ENCODE measurements around the gene SLC25A36. TPM values are rescaled to one million over a fixed set of nuclear protein-coding genes. Genes with fewer than 3 reads are reported as not detected.
A peak's percentile ranks its signal among the peaks of the same experiment; 100 is the strongest.

The SLC25A36 gene
- polyA plus RNA-seq, 1 of the 3 experiments (the other 2 are of a cell fraction): 23.3 TPM

- no peaks in the 10 kb centered on the region for H3K36me3 ChIP-seq (replicated peaks in 1 of 2; ENCODE audit: control insufficient read depth in 1 of 2, insufficient read depth in 2 of 2, low read length in 1 of 2)
- no peaks in the 10 kb centered on the region for H3K79me2 ChIP-seq (ENCODE audit: insufficient read depth)
- H3K4me1 ChIP-seq (ENCODE audit: control insufficient read depth in 1 of 2, insufficient read depth in 2 of 2, low read depth in 1 of 2, low read length in 1 of 2): no peaks in the 10 kb centered on the region; a peak in 1 of 4 replicates
- no peaks in the 10 kb centered on the region for H3K9me2 ChIP-seq
- no peak overlapping the region for H3K4me3 ChIP-seq (ENCODE audit: low read depth in 2 of 2, low read length in 1 of 2)
- no peak overlapping the region for H2AFZ ChIP-seq (ENCODE audit: low read depth)
- POLR2A ChIA-PET: no interaction called here
- H3K9me3 ChIP-seq: no peaks in the 10 kb centered on the region
- no peak for DNase-seq
- 21% methylated on average over 4 of the region's 4 CpGs for WGBS (ENCODE audit: low lambda C conversion rate)
- H3F3A ChIP-seq (replicated peaks; ENCODE audit: insufficient read depth): no peaks in the 10 kb centered on the region
- CTCF ChIA-PET: interaction anchor here (1.3 kb wide), 1 partner anchor 28 kb away, joined by 3 read pairs; no protein-coding TSS in a partner anchor
- H4K20me1 ChIP-seq (ENCODE audit: insufficient read depth): no peaks in the 10 kb centered on the region
- H3K27ac ChIP-seq (ENCODE audit: low read depth in 2 of 2, low read length in 1 of 2): no peak overlapping the region
- no peak overlapping the region for H3K9ac ChIP-seq
- TF ChIP-seq EP300 (IDR thresholded peaks at IDR 0.05; ENCODE audit: borderline replicate concordance in 1 of 2, low read depth in 1 of 2, low read length in 1 of 2): no peak
- no peak for TF ChIP-seq RXRA (IDR thresholded peaks at IDR 0.05; ENCODE audit: borderline replicate concordance, low read depth)
- no peak for TF ChIP-seq MAX (IDR thresholded peaks at IDR 0.05; ENCODE audit: low read depth)
- no peak for TF ChIP-seq RCOR1 (IDR thresholded peaks at IDR 0.05; ENCODE audit: low read length)
- H3K27me3 ChIP-seq (ENCODE audit: insufficient read depth): no peaks in the 10 kb centered on the region
- no peak overlapping the region for H3K4me2 ChIP-seq
Measured at GRCh38 chr3:140914384-140914945, 27.2 kb upstream of the SLC25A36 start.

DNA sequence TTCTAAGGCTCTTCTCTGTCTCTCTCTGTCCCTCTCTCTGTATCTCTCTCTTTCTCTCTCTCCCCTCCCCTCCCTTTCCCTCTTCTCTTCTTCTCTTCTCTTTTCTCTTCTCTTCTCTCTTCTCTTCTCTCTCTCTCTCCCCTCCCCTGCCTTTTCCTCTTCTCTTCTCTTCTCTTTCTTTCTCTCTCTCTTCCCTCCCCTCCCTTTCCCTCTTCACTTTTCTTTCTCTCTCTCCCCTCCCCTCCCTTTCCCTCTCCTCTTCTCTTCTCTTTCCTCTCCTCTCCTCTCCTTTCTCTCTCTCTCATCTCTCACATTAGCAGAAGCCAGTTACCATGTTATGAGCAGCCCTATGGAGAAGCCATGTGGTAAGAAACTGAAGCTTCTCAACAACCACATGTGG is 25.0 kb upstream of the SLC25A36 start:
- CTCF ChIA-PET: interaction anchor here (0.5 to 1.6 kb wide), 4 partner anchors 9 to 312 kb away, joined by 3 to 4 read pairs (median 4); no protein-coding TSS in a partner anchor
- Histone ChIP-seq H3F3A (replicated peaks; ENCODE audit: insufficient read depth) (no peaks in the 10 kb centered on the region), H3K4me1 (ENCODE audit: control insufficient read depth in 1 of 2, insufficient read depth in 2 of 2, low read depth in 1 of 2, low read length in 1 of 2) (no peaks in the 10 kb centered on the region; a peak in 1 of 4 replicates), H3K27me3 (ENCODE audit: insufficient read depth) (no peaks in the 10 kb centered on the region), H3K27ac (ENCODE audit: low read depth in 2 of 2, low read length in 1 of 2) (no peak overlapping the region), H3K4me3 (ENCODE audit: low read depth in 2 of 2, low read length in 1 of 2) (no peak overlapping the region), H3K9ac (no peak overlapping the region), H3K4me2 (no peak overlapping the region), H3K9me3 (no peaks in the 10 kb centered on the region), H3K36me3 (replicated peaks in 1 of 2; ENCODE audit: control insufficient read depth in 1 of 2, insufficient read depth in 2 of 2, low read length in 1 of 2) (no peaks in the 10 kb centered on the region), H3K79me2 (ENCODE audit: insufficient read depth) (no peaks in the 10 kb centered on the region), H3K9me2 (no peaks in the 10 kb centered on the region), H4K20me1 (ENCODE audit: insufficient read depth) (no peaks in the 10 kb centered on the region), H2AFZ (ENCODE audit: low read depth) (no peak overlapping the region)
- POLR2A ChIA-PET: no interaction called here
- DNase-seq: no peak
- TF ChIP-seq GATA2 (CRISPR knock-in tag; IDR thresholded peaks at IDR 0.05): no peak
- TF ChIP-seq FOSL2 (IDR thresholded peaks at IDR 0.05; ENCODE audit: borderline replicate concordance, low read depth): no peak
- no peak for TF ChIP-seq EZH2phosphoT487 (IDR thresholded peaks at IDR 0.05; ENCODE audit: borderline replicate concordance, low read depth)
- TF ChIP-seq GABPA (IDR thresholded peaks at IDR 0.05; ENCODE audit: low read depth): no peak
- TF ChIP-seq SMC3 (IDR thresholded peaks at IDR 0.05; ENCODE audit: low read depth, low read length): no peak
- TF ChIP-seq ELF1 (IDR thresholded peaks at IDR 0.05): no peak

DNA sequence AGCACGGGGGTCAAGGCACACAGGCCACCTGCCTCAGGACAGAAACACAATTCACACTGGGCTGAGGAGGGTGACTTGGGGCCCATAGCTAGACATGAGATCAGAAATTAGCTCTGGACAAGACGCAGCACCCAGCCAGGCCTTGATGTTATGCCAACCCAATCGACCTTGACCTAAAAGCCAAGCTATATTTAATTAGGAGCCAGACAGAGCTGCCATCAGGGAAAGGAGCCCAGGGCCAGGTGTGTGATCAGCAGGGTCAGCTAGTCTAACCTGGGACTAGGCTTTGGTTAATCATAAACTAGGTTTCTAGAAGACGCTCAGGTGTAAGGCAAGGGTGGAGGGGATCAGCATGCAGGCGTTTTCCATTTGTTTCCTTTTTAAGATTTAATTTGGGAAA is 23.9 kb upstream of the SLC25A36 start:
- 0 out of 2 replicates have a peak overlapping the region, but pooled peaks have one; percentile 16 for H2AFZ ChIP-seq (ENCODE audit: low read depth)
- no peak overlapping the region for H3K9ac ChIP-seq
- no peaks in the 10 kb centered on the region for H3K27me3 ChIP-seq (ENCODE audit: insufficient read depth)
- TF ChIP-seq YY1 (IDR thresholded peaks at IDR 0.05; ENCODE audit: low read depth) (no peak), EP300 (IDR thresholded peaks at IDR 0.05; ENCODE audit: borderline replicate concordance in 1 of 2, low read depth in 1 of 2, low read length in 1 of 2) (no peak), REST (IDR thresholded peaks at IDR 0.05; ENCODE audit: low read depth, low read length) (no peak), JUND (IDR thresholded peaks at IDR 0.05) (no peak), SMC3 (IDR thresholded peaks at IDR 0.05; ENCODE audit: low read depth, low read length) (no peak), EZH2phosphoT487 (IDR thresholded peaks at IDR 0.05; ENCODE audit: borderline replicate concordance, low read depth) (no peak), MXI1 (IDR thresholded peaks at IDR 0.05; ENCODE audit: low read depth, low read length) (no peak)
- TF ChIP-seq, protein P1, sequence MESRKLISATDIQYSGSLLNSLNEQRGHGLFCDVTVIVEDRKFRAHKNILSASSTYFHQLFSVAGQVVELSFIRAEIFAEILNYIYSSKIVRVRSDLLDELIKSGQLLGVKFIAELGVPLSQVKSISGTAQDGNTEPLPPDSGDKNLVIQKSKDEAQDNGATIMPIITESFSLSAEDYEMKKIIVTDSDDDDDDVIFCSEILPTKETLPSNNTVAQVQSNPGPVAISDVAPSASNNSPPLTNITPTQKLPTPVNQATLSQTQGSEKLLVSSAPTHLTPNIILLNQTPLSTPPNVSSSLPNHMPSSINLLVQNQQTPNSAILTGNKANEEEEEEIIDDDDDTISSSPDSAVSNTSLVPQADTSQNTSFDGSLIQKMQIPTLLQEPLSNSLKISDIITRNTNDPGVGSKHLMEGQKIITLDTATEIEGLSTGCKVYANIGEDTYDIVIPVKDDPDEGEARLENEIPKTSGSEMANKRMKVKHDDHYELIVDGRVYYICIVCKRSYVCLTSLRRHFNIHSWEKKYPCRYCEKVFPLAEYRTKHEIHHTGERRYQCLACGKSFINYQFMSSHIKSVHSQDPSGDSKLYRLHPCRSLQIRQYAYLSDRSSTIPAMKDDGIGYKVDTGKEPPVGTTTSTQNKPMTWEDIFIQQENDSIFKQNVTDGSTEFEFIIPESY (IDR thresholded peaks at IDR 0.05; ENCODE audit: borderline replicate concordance, low read depth): no peak
- no peak overlapping the region for H3K27ac ChIP-seq (ENCODE audit: low read depth in 2 of 2, low read length in 1 of 2)
- no peaks in the 10 kb centered on the region for H4K20me1 ChIP-seq (ENCODE audit: insufficient read depth)
- H3K36me3 ChIP-seq (replicated peaks in 1 of 2; ENCODE audit: control insufficient read depth in 1 of 2, insufficient read depth in 2 of 2, low read length in 1 of 2): no peaks in the 10 kb centered on the region
- no peaks in the 10 kb centered on the region for H3K9me3 ChIP-seq
- H3K9me2 ChIP-seq: no peaks in the 10 kb centered on the region
- WGBS (ENCODE audit: low lambda C conversion rate): 32% methylated on average over 4 of the region's 5 CpGs
- H3K4me3 ChIP-seq (ENCODE audit: low read depth in 2 of 2, low read length in 1 of 2): no peak overlapping the region
- H3K4me2 ChIP-seq: no peak overlapping the region
- CTCF ChIA-PET: interaction anchor here (1.2 to 1.6 kb wide), 3 partner anchors 19 to 83 kb away, joined by 3 to 4 read pairs (median 4); no protein-coding TSS in a partner anchor
- H3F3A ChIP-seq (replicated peaks; ENCODE audit: insufficient read depth): no peaks in the 10 kb centered on the region
- DNase-seq: no peak
- no peaks in the 10 kb centered on the region for H3K79me2 ChIP-seq (ENCODE audit: insufficient read depth)
- H3K4me1 ChIP-seq (ENCODE audit: control insufficient read depth in 1 of 2, insufficient read depth in 2 of 2, low read depth in 1 of 2, low read length in 1 of 2): no peaks in the 10 kb centered on the region; a peak in 1 of 4 replicates
- POLR2A ChIA-PET: no interaction called here

All from SK-N-SH (cell line).